ENCODE data around the gene SPATA3.
"Not testable (repeated sequence)": the region's sequence is repeated elsewhere in the genome, so short reads cannot be mapped to it uniquely, and the experiment has no call there.

SPATA3 gene

GRCh38 chr2:230967113-230967512 is 28.8 kb upstream of the SPATA3 start:
- TF ChIP-seq SP1 (IDR thresholded peaks at IDR 0.05) (no peak), CTBP1 (IDR thresholded peaks at IDR 0.05; ENCODE audit: borderline replicate concordance) (no peak), FOXM1 (IDR thresholded peaks at IDR 0.05; ENCODE audit: borderline replicate concordance) (no peak), ELF4 (IDR thresholded peaks at IDR 0.05) (no peak), FOXK2 (IDR thresholded peaks at IDR 0.05) (no peak), ARNT (IDR thresholded peaks at IDR 0.05) (no peak), FOXA1 (IDR thresholded peaks at IDR 0.05) (no peak), HDGF (IDR thresholded peaks at IDR 0.05; ENCODE audit: borderline replicate concordance) (no peak), NFRKB (IDR thresholded peaks at IDR 0.05) (no peak), ZNF384 (IDR thresholded peaks at IDR 0.05) (no peak), SUZ12 (IDR thresholded peaks at IDR 0.05) (no peak), LEF1 (IDR thresholded peaks at IDR 0.05; ENCODE audit: borderline replicate concordance) (no peak), TARDBP (IDR thresholded peaks at IDR 0.05) (no peak), PKNOX1 (IDR thresholded peaks at IDR 0.05) (no peak), BHLHE40 (IDR thresholded peaks at IDR 0.05; ENCODE audit: borderline replicate concordance) (no peak), L3MBTL2 (conservative IDR thresholded peaks at IDR 0.05) (no peak)
- ChIA-PET CTCF (no interaction called here), POLR2A (no interaction called here)
- no peak for DNase-seq (ENCODE audit: extremely low spot score)

- CTCF ChIA-PET = interaction anchor here (0.8 kb wide), 1 partner anchor 19 kb away, joined by 3 read pairs; no protein-coding TSS in a partner anchor
- POLR2A ChIA-PET = not testable (repeated sequence)
These were observed 27.6 kb upstream of the SPATA3 start for GRCh38 chr2:230968314-230968713.

GRCh38 chr2:230968921-230969658 is 26.8 kb upstream of the SPATA3 start:
- TF ChIP-seq SUZ12 (IDR thresholded peaks at IDR 0.05) (no peak), ARNT (IDR thresholded peaks at IDR 0.05) (no peak), FOXK2 (IDR thresholded peaks at IDR 0.05) (no peak), FOXM1 (IDR thresholded peaks at IDR 0.05; ENCODE audit: borderline replicate concordance) (no peak), L3MBTL2 (conservative IDR thresholded peaks at IDR 0.05) (no peak), NFRKB (IDR thresholded peaks at IDR 0.05) (no peak), HDGF (IDR thresholded peaks at IDR 0.05; ENCODE audit: borderline replicate concordance) (no peak), CTBP1 (IDR thresholded peaks at IDR 0.05; ENCODE audit: borderline replicate concordance) (no peak), FOXA1 (IDR thresholded peaks at IDR 0.05) (no peak), TARDBP (IDR thresholded peaks at IDR 0.05) (no peak), PKNOX1 (IDR thresholded peaks at IDR 0.05) (no peak), ZNF384 (IDR thresholded peaks at IDR 0.05) (no peak), LEF1 (IDR thresholded peaks at IDR 0.05; ENCODE audit: borderline replicate concordance) (no peak), BHLHE40 (IDR thresholded peaks at IDR 0.05; ENCODE audit: borderline replicate concordance) (no peak), SP1 (IDR thresholded peaks at IDR 0.05) (no peak), ELF4 (IDR thresholded peaks at IDR 0.05) (no peak)
- ChIA-PET POLR2A (interaction anchor here (0.7 kb wide), 1 partner anchor 10 kb away, joined by 3 read pairs; no protein-coding TSS in a partner anchor), CTCF (no interaction called here)
- DNase-seq (ENCODE audit: extremely low spot score) = no peak

More at GRCh38 chr2:230968314-230968713, 27.6 kb upstream of the SPATA3 start:
- DNase-seq (ENCODE audit: extremely low spot score) = not testable (repeated sequence)

GRCh38 chr2:230969659-230970015 is 26.3 kb upstream of the SPATA3 start:
- TF ChIP-seq CTBP1 (IDR thresholded peaks at IDR 0.05; ENCODE audit: borderline replicate concordance) (no peak), HDGF (IDR thresholded peaks at IDR 0.05; ENCODE audit: borderline replicate concordance) (no peak), L3MBTL2 (conservative IDR thresholded peaks at IDR 0.05) (no peak)
- ChIA-PET CTCF (no interaction called here), POLR2A (interaction anchor here (0.7 kb wide), 1 partner anchor 11 kb away, joined by 3 read pairs; no protein-coding TSS in a partner anchor)
- DNase-seq (ENCODE audit: extremely low spot score) = no peak

- POLR2A ChIA-PET = no interaction called here
- TF ChIP-seq BHLHE40 (IDR thresholded peaks at IDR 0.05; ENCODE audit: borderline replicate concordance) = no peak
- CTCF ChIA-PET = no interaction called here
- DNase-seq (ENCODE audit: extremely low spot score) = no peak
These were observed 23.9 kb upstream of the SPATA3 start for GRCh38 chr2:230972046-230972445.

- ChIA-PET CTCF (interaction anchor here (0.6 kb wide), 1 partner anchor 161 kb away, joined by 3 read pairs; no protein-coding TSS in a partner anchor), POLR2A (no interaction called here)
- no peak for DNase-seq (ENCODE audit: extremely low spot score)
- TF ChIP-seq TARDBP (IDR thresholded peaks at IDR 0.05) = no peak
- TF ChIP-seq FOXK2 (IDR thresholded peaks at IDR 0.05) = no peak
- TF ChIP-seq BHLHE40 (IDR thresholded peaks at IDR 0.05; ENCODE audit: borderline replicate concordance) = no peak
- no peak for TF ChIP-seq LEF1 (IDR thresholded peaks at IDR 0.05; ENCODE audit: borderline replicate concordance)
- TF ChIP-seq ARNT (IDR thresholded peaks at IDR 0.05) = no peak
- TF ChIP-seq PKNOX1 (IDR thresholded peaks at IDR 0.05) = no peak
- TF ChIP-seq NFRKB (IDR thresholded peaks at IDR 0.05) = no peak
- TF ChIP-seq HDGF (IDR thresholded peaks at IDR 0.05; ENCODE audit: borderline replicate concordance) = no peak
These were observed 21.6 kb upstream of the SPATA3 start for GRCh38 chr2:230974096-230974913.

All from HEK293T (cell line).